Measurements from ENCODE around the gene AHRR. TPM values are rescaled to one million over a fixed set of nuclear protein-coding genes. Genes with fewer than 3 reads are reported as not detected.
"Not testable (repeated sequence)": the region's sequence is repeated elsewhere in the genome, so short reads cannot be mapped to it uniquely, and the experiment has no call there.

The AHRR gene
- total and polyA plus RNA-seq, 2 donors (not counting 1 experiment from before 2014, with no cell fraction given) = 11.3 to 26.4 TPM

GRCh38 chr5:383066-383465, 61.6 kb downstream of the AHRR start:
- no peaks in the 10 kb centered on the region for H3K9me3 ChIP-seq (ENCODE audit: control insufficient read depth, insufficient read depth, low read depth, low read length)
- no peak for DNase-seq (ENCODE audit: low read depth in 2 of 2)
- H3K4me1 ChIP-seq (ENCODE audit: control insufficient read depth, extremely low read depth, insufficient read depth, low read length) = peaks cover 18% of the 10 kb centered on the region
- H3K79me2 ChIP-seq (ENCODE audit: control insufficient read depth, insufficient read depth, low read length) = peaks cover 12% of the 10 kb centered on the region
- H4K20me1 ChIP-seq (ENCODE audit: control insufficient read depth, extremely low read depth, insufficient read depth, low read length) = no peaks in the 10 kb centered on the region
- H2AFZ ChIP-seq (ENCODE audit: low read length) = no peak overlapping the region
- H3K27ac ChIP-seq (ENCODE audit: insufficient read depth, low read length) = no peak overlapping the region
- H3K27me3 ChIP-seq (ENCODE audit: control insufficient read depth, insufficient read depth, low read length) = no peaks in the 10 kb centered on the region
- H3K4me3 ChIP-seq (replicated peaks in 1 of 4; ENCODE audit: control extremely low read depth in 1 of 4, insufficient read depth in 1 of 4, low read depth in 3 of 4, low read length in 4 of 4) = no peak overlapping the region
- no peak overlapping the region for H3K9ac ChIP-seq (ENCODE audit: insufficient read depth, low read length)
- peaks cover 11% of the 10 kb centered on the region for H3K36me3 ChIP-seq (ENCODE audit: control insufficient read depth, insufficient read depth, low read length)
- H3K4me2 ChIP-seq (ENCODE audit: extremely low read depth, insufficient read depth, low read length) = no peak overlapping the region
- TF ChIP-seq EZH2 (IDR thresholded peaks at IDR 0.05; ENCODE audit: low read length, missing control alignments) (no peak), CTCF (conservative IDR thresholded peaks at IDR 0.05 in 1 of 2, IDR thresholded peaks at IDR 0.05 in 1 of 2; ENCODE audit: low read depth in 1 of 2, low read length in 2 of 2) (no peak)

GRCh38 chr5:383621-384020, 62.1 kb downstream of the AHRR start:
- Histone ChIP-seq H3K79me2 (ENCODE audit: control insufficient read depth, insufficient read depth, low read length) (peaks cover 12% of the 10 kb centered on the region), H3K9ac (ENCODE audit: insufficient read depth, low read length) (no peak overlapping the region)
- TF ChIP-seq CTCF (conservative IDR thresholded peaks at IDR 0.05 in 1 of 2, IDR thresholded peaks at IDR 0.05 in 1 of 2; ENCODE audit: low read depth in 1 of 2, low read length in 2 of 2) (no peak), EZH2 (IDR thresholded peaks at IDR 0.05; ENCODE audit: low read length, missing control alignments) (no peak)

GRCh38 chr5:384576-384975, 63.1 kb downstream of the AHRR start:
- Histone ChIP-seq H3K79me2 (ENCODE audit: control insufficient read depth, insufficient read depth, low read length) (peaks cover 12% of the 10 kb centered on the region), H3K36me3 (ENCODE audit: control insufficient read depth, insufficient read depth, low read length) (peaks cover 21% of the 10 kb centered on the region)
- not testable (repeated sequence) for H3K9ac ChIP-seq (ENCODE audit: insufficient read depth, low read length); DNase-seq (ENCODE audit: low read depth in 2 of 2); H3K27ac ChIP-seq (ENCODE audit: insufficient read depth, low read length); H3K9me3 ChIP-seq (ENCODE audit: control insufficient read depth, insufficient read depth, low read depth, low read length); H2AFZ ChIP-seq (ENCODE audit: low read length); H3K4me2 ChIP-seq (ENCODE audit: extremely low read depth, insufficient read depth, low read length); H3K4me1 ChIP-seq (ENCODE audit: control insufficient read depth, extremely low read depth, insufficient read depth, low read length); H4K20me1 ChIP-seq (ENCODE audit: control insufficient read depth, extremely low read depth, insufficient read depth, low read length); H3K27me3 ChIP-seq (ENCODE audit: control insufficient read depth, insufficient read depth, low read length); H3K4me3 ChIP-seq (replicated peaks in 1 of 4; ENCODE audit: control extremely low read depth in 1 of 4, insufficient read depth in 1 of 4, low read depth in 3 of 4, low read length in 4 of 4)

More at GRCh38 chr5:383621-384020, 62.1 kb downstream of the AHRR start:
- no peak overlapping the region for H3K4me3 ChIP-seq (replicated peaks in 1 of 4; ENCODE audit: control extremely low read depth in 1 of 4, insufficient read depth in 1 of 4, low read depth in 3 of 4, low read length in 4 of 4)
- no peak overlapping the region for H2AFZ ChIP-seq (ENCODE audit: low read length)
- H3K9me3 ChIP-seq (ENCODE audit: control insufficient read depth, insufficient read depth, low read depth, low read length) = no peaks in the 10 kb centered on the region
- H3K27ac ChIP-seq (ENCODE audit: insufficient read depth, low read length) = no peak overlapping the region
- no peaks in the 10 kb centered on the region for H3K27me3 ChIP-seq (ENCODE audit: control insufficient read depth, insufficient read depth, low read length)
- DNase-seq (ENCODE audit: low read depth in 2 of 2) = no peak
- H3K4me1 ChIP-seq (ENCODE audit: control insufficient read depth, extremely low read depth, insufficient read depth, low read length) = peaks cover 12% of the 10 kb centered on the region
- H4K20me1 ChIP-seq (ENCODE audit: control insufficient read depth, extremely low read depth, insufficient read depth, low read length) = no peaks in the 10 kb centered on the region
- H3K4me2 ChIP-seq (ENCODE audit: extremely low read depth, insufficient read depth, low read length) = no peak overlapping the region
- peaks cover 16% of the 10 kb centered on the region for H3K36me3 ChIP-seq (ENCODE audit: control insufficient read depth, insufficient read depth, low read length)

All from fibroblast of lung (primary cell).